ENCODE results near the gene JPH4.
"Not testable (repeated sequence)": the region's sequence is repeated elsewhere in the genome, so short reads cannot be mapped to it uniquely, and the experiment has no call there.

The JPH4 gene

DNA sequence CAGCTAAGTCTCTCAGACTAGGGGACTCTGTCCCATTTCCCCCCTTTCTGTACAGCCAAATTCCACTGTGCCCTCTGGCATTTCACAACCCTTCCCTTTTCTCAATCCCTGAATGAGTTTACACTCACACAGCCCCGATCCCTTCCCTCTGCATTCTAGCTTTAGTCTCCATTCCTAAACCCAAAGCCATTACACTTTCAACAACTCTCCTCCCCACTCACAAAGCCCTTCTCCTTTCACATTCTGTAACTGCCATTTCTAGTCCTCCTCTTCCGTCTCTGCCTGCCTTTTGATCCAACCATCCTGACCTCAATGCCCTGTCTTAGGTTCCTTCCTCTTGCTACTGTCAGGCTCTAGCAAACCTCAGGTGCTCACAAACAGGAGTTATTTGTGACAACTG lies 30.7 kb downstream of the JPH4 start:
- no peak for DNase-seq (ENCODE audit: low read depth in 2 of 2)

DNA sequence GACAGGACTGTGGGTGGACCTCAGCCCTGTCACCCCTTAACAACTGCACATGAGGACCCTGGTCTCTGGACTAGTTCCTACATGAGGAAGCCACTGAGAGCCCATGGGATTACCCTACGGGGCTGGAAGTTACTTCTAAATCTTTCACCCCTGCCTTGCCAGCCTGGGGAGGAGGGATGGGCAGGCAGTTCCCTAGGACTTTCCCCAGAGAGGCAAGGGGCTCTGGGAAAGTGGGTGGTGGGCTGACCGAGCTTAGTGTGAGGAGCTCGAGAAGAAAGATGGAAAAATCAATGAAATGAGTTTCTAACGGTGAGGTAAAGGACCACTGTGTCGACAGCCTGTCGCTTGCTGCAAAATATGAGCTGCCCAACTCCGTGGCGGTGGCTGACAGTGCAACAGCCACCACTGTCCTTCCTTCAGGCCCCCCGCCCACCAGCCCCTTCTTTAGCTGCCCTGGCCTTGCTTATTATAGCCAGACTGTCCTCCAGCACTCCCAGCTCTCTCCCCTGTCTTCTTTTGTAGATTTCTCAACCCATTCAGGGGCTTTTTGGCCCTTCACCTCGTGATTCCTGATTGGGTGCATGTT lies 32.0 kb downstream of the JPH4 start:
- no peak for DNase-seq (ENCODE audit: low read depth in 2 of 2)

DNA sequence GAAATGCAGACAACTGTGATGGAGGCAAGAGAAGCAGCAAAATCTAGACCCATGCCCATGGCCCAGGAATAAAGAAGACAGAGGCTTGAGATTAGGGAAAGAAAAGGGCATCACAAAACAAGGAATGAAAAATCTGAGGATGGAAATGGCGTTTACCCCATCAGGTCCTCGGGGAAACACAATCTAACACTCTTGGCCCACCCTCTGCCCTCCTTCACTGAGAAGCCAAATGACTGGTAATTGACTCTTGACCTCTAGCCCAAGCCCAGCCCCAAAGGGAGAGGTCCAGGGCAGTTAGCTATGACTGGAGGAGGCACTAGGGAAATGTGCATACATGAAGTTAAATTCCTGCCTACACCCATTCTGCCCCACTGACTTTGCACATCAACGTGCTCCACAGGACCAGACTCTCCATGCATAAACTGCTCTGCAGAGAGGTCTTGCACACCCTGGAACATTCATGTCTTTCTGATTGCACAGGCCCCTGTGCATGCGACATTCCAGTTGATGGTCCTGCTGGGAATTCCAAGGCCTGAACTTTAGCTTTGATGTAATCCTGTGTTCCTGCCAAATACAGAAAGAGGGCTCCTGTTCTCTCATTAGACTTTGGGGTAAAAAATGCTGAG lies 32.7 kb downstream of the JPH4 start:
- DNase-seq (ENCODE audit: low read depth in 2 of 2), result no peak

DNA sequence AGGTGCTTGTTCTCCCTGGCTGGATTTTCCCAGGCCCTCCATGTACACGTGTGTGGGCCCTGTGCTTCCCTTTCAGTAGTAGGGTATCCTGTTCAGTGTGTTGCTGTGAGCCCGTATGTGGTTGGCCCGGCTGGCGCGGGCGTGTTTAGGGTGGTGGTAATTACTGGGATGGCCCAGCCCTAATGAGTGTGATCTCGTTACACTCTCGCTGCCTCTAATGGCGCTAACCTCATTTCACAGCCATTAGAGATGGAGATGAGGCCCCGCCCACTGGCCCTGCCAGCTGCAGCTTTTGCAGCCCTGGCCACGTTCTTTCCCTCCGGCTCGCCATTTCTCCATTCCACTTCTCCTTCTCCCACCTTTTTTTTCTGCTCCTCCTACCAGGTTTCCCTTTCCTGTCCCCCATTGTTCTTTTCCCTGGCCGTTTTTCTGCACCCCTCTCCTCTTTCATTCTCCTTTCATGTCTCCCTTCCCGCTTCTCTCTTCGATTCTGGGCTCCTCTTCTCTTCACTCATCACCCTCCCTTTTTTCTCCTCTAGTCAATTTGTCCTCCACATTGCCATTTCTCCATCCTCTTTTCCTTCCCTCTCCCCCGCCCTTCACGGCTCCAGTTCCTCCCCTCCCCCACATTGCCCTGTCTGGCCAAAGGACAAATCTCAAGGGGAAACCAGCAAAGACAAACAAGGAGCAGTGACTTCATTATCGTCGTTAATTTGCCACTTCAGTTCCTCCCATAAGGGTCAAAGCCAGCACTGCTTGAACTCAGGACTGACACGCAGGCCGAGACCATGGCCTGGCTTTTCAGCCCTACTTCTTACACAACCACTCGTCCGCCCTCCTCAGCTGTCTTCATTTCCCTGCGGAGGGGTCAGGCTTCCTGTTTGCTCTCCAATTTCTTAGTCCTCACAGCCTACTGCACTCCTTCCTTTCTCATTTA lies 33.8 kb downstream of the JPH4 start:
- DNase-seq (ENCODE audit: low read depth in 2 of 2), result no peak

DNA sequence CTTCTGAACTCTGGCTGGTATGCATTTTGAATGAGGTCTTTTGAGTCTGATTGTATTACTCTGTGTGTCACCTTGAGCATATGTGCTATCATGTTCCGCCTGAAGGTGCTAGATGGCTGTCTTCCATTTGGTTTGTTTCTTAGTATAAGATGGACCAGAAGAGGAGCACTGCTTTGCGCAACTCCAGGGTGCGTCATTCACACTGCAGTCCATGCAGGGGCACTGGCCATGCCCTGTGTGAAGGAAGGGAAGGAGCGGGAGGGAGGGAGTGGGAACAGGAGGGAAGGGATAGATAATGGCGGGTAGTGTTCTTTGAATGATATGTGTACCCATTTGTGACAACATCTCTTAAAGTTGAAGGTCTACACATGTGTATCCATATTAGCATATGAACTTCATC lies 35.2 kb downstream of the JPH4 start:
- DNase-seq (ENCODE audit: low read depth in 2 of 2), result no peak

DNA sequence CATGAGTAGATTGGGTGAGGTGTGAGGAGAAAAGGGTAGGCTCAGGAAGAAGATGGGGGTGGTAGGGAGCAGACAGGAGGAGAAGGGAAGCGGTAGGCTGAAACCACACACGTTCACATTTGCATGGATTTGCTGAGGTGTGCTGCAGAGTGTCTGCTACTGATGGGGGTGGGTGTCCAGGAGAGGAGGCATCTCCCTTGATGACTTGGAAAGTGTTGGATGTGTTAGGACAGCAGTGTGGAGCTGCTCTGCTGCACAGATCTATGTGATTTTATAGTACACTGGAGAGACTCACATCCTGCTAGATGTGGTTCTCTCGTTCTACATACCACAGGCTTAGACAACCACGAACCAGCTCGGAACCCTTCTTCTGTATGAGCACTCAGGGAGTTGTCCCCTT lies 36.3 kb downstream of the JPH4 start:
- DNase-seq (ENCODE audit: low read depth in 2 of 2), result no peak

DNA sequence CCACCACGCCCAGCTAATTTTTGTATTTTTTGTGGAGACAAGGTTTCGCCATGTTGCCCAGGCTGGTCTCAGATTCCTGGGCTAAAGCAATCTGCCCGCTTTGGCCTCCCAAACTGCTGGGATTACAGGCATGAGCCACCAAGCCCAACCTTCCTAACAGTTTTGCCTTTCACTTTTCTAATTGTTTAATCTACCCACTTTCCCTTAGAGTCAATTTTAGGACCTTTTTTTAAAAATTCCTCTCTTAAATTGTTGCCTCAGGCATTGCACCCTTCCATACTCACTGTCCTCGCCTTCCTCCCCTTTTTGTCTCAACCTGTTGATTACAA lies 38.5 kb downstream of the JPH4 start:
- DNase-seq (ENCODE audit: low read depth in 2 of 2), result no peak

DNA sequence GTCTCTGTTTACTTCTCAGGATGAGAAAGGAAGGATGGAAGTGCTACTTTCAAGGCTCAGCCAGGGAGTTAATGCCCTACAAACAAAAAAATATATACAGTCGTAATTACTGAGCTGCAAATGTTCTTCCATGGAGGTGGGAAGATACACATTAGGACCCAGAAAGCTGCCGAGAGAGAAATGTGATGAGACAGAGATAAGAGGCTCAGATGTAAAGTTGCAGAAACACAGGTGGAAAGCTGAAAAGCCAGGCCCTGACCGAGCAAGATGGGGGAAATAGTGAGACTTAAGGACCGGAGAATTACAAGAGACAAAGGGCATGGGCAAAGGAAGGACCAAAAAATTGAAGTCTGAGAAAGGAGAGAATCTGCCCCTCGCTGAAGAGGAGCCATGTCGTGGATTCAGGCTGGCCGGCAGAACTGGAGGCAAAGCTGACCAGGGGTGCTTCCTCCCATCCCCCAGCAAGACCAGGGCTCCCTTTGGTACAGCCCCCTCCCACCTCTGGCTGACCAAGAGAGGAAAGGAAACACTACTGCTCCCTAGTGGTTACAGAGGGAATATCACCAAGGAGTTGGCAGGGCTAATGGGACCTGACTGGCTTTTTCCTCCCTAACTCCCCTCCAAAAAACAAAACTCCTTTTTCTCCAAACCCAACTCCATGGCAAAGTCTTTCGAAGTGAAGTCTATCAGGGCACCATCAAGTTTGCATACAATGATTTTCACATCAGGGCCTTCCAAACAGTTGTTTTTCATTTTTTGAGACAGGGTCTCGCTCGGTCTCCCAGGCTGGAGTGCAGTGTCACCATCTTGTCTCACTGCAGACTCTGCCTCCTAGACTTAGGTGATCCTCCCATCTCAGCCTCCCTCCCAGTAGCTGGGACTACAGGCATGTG lies 39.1 kb downstream of the JPH4 start:
- DNase-seq (ENCODE audit: low read depth in 2 of 2), result no peak

DNA sequence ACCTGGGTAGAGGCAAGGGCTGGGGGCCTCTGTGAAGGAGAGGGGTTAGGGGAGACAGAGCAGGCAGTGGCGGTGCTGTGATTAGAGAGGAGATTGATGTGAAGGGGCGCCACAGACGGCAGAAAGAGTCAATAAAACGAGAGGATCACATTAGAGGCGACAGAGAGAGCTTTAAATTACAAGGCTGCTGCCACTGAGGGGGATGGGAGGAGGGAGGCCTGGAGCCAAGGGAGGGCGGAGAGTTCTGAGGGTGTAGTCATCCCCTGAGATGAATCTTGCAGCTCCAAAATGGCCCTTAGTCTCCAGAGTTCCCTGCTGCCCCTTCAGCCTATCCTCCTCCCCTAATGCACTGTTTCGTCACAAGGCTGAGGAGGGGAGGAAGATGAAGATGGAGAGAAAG lies 39.8 kb downstream of the JPH4 start:
- DNase-seq (ENCODE audit: low read depth in 2 of 2), result no peak

DNA sequence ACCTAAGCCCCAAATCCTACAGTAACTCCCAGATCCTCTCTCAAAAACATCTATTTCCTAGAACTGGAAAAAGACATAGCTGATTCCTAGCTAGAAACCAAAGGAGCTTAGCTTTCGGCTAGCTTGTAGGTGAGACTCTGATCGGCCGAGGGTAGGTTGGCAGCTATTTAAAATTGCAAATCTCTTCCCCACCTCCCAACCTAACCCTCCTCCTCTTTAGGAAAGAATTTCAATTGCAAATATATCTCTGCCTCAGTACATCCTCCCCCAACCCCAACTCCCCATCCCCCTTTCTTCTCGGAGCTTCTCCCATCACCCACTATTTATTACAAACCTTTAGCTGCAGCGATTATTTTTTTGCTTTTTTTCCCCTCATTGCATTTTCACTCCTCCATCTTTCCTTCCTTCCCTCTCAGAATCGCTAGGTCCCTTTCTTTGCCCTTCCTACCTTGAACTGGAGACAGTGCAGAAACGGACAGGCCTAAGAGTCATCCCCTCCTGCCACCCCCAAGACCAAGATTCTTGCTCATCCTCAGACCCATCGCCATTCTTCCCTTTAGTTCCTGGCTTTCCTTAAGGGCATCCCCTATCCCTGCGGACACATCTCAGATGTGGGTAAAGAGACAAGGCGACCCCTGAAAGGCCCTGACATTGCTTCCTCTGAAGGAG lies 40.4 kb downstream of the JPH4 start:
- no peak for DNase-seq (ENCODE audit: low read depth in 2 of 2)

DNA sequence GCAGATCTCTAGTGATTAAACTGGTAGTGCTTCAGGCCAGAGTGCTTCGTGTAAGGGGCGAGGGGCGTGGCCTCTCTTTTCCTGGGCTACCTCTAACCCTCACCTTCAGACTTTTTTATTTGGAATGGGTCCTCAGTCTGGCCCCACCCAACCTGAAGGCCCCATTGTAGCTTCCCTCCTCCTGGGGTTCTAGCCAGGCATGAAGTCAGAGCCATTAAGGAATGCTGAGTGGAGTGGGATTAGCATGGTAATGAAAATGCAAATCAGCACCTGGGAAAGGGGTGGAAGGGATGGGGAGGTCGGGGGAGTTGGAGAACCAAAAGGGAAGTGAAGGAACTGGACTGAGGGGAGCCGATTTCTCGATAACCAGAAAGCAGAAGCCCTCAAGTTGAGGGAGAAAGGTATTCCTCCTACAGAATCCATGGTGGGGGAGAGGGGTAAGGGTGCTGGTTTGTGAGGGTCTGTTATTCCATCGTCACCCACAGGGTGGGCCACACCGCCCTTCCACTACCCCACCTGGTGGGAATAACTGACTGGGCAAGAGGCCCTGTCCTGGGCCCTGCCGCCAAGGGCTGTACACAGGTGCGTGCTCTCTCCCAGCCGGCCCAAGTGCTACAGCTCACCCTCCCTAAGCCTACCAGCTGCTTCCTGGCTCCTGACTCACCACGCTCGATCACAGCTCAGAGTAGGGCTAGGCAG lies 41.1 kb downstream of the JPH4 start:
- DNase-seq (ENCODE audit: low read depth in 2 of 2), result no peak

DNA sequence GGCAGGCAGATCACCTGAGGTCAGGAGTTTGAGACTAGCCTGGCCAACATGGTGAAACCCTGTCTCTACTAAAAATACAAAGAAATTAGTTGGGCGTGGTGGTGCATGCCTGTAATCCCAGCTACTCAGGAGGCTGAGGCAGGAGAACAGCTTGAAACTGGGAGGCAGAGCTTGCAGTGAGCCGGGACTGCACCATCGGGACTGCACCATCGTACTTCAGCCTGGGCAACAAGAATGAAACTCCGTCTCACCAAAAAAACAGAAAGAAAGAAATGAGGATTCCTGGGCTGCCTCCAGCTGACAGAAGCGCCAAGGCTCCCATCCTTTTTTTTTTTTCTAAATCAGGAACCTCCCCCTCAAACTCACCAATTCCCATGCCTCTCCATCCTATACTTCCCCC lies 41.7 kb downstream of the JPH4 start:
- not testable (repeated sequence) for DNase-seq (ENCODE audit: low read depth in 2 of 2)

DNA sequence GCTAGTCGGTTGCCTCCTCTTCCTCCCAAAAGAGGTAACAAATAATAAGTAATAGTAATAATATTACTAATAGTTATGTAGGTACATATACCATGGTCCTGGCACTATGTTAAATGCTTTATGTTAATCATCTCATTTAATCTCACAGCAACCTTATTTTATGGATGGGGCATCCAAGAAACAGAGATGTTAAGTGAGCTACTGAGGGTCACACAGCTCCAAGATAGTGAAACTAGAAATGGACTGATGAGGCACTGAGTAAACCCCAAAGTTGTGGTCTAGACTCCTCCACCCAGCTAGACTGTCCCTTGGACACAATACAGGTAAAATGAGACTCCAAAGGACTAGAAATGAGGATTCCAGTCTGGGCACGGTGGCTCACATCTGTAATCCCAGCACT lies 42.1 kb downstream of the JPH4 start:
- no peak for DNase-seq (ENCODE audit: low read depth in 2 of 2)

DNA sequence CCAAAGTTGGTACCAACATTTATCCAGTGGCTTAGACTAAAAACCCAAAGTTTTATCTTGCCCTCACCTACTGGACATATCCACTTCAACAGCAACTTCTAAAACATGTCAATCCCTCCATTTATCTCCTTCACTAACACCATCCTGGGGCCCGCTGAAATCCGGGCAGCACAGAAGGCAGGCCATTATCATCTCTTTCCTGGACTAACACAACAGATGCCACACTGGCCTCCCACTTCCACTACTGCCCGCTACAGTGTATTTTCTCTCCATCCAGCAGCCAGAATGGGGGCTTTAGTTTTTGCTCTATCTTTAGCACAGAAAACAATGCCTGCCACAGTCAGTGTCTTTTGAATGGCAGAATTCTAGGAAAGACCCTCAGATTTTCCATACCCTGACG lies 42.6 kb downstream of the JPH4 start:
- no peak for DNase-seq (ENCODE audit: low read depth in 2 of 2)

DNA sequence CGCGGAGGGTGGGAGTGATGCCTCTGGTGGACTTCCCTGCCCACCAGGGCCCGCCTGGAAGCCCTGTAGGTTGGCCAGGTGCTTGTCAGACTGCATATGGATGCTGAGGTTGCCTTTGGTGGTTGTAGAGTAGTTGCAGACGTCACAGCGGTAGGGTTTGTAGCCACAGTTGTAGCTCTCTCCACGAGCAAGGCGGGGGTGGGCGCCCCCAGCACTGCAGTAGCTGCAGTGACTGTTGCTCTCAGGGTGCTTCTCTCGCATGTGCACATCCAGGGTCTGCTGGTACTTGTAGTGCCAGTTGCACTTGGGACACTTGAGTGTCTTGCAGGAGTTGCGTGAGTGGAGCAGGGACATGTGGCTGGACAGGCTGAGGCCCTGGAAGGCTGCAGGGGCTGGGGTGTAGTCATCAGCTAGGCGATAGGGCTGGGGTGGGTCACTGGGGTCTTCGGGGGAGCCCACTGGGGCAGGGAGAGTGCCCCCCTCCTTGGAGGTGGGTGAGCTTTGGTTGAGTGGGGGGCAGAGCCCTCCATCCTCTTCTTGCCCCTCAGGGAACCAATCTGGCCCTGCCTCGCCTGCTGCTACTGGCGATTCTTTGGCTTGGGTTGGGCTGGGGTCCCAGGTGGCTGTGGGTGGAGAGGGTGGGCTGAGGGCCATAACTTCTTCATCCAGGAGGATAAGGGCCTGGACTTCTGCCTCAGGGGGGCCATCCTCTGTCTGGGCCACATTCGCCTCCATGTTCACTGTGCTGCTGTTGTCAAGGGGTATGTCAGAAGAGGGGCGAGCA lies 44.7 kb downstream of the JPH4 start:
- no peak for DNase-seq (ENCODE audit: low read depth in 2 of 2)

DNA sequence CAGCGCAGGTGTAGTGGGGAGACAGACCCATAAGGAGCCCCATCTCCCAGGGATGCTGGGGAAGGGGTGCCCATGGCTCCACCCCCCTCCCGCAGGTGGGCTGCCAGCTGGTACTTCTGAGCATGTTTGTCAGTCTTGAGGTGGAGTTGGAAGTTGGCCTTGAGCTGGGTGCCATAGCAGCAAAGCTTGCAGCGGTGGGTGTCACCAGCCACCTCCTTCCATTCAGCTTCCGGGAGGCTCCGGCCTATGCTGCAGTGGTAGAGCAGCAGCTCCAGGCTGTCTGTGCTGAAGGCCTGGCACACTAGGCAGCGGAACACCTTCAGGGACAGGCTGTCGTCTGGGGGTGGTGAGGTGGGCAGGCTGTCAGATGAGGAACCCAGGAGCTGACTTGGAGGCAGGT lies 45.9 kb downstream of the JPH4 start:
- no peak for DNase-seq (ENCODE audit: low read depth in 2 of 2)

DNA sequence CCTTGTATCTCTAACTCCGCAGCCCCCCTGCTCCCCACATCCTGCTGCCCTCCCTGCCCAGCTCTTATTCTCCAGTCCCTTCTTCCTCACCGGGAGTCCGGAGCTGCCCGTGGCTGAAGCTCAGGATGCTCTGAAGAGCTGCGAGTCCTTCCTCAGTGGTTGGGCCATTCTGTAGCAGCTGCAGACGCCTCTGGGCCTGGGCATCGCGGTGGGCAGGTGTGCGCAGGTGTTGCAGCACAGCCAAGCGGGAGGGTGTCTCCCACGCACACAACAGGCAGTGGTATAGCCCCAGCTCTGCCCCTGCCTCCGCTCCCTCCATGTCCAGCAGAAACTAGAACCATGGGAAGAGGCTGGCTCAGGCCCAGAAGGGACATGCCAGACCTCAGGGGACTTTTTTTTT lies 47.2 kb downstream of the JPH4 start:
- DNase-seq (ENCODE audit: low read depth in 2 of 2), result no peak

DNA sequence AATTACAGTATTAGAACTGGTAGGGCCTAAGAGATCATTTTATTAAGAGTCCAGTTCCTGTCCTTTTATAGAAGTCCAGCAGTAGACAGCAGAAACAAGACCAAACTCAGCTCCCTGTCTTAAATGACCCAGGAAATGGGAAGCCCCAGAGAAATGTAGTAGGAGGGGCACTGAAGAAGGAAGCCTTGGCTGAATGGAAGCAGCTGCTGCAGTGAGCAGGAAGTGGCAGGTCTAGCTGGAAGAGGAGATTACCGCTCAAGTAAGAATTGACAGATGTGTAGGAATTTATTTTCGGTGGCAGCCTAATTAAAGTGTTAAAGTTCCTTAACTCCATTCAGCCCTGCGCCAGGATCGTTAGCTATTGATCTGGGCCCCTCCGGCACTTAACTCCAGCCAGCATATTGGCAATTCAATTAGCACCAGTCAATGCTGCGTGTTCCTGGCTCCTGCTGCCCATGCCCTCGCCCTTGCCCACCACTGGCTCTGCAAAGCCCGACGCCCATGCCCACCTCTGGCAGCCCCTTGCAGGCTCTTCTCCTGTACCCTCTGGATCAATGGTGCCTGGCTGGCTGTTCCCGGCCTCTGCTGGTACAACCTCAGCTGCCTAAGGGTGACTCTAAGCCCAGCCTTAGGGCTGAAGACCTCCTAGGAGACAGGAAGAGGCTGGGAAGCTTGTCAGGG lies 48.1 kb downstream of the JPH4 start:
- no peak for DNase-seq (ENCODE audit: low read depth in 2 of 2)

DNA sequence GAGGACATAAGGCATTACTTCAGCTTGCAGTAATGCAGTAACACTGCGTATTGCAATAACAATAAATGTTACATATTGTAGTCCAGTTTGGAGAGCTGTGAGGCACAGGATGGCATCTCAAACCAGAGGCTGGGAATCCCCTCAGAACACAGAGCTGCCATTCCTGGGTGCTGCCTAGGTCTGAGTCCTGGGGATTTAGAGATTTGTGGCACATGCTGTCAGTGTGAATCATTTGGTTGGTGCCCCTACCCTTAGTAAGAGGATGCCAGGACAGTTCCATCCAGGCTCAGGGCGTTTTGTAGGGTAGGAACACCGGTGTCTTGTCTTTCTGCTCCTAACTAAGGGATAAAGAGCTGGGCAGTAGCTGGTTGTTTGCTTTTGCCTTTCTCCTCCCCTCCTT lies 49.6 kb downstream of the JPH4 start:
- DNase-seq (ENCODE audit: low read depth in 2 of 2), result no peak

DNA sequence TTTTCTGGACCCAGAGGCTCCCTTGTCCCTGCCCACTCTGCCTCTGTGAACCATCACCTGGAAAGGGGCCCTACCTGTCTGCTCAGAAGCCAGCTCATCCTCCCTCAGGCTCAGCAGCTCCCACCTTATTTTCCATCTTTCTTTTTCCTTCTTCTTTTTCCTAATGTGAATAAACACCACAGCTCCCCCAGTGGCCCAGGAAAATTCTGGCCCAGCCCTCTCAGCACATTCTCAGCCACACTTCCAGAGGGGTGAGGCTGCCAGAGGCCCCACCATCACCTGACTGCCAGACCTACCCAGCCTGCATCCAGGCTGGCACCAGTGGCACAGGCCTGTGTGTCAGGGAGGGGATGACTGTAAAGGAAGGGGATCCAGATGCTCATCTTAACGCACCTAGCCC lies 50.0 kb downstream of the JPH4 start:
- DNase-seq (ENCODE audit: low read depth in 2 of 2), result no peak

Measured in stimulated activated CD4-positive, alpha-beta T cell treated with anti-CD3 and anti-CD28 coated beads, Interleukin-12 subunit alpha, Interleukin-12 subunit beta, amount 100 ng/mL, for 24 hours (primary cell).